Nephron progenitor cell (in vitro differentiated cells): ENCODE data around the gene CLEC16A.

Source experiments
- DNase-seq: peaks from one replicate; pipeline ENCODE4 v3.0.0; 2021
- H3K27ac Mint-ChIP-seq: 2 replicates; pipeline ENCODE4 v1.8.0; 2021; ENCODE audit warnings: mild to moderate bottlenecking, moderate library complexity, mixed read lengths
- H3K27me3 Mint-ChIP-seq: 2 replicates; pipeline ENCODE4 v1.8.0; 2021; ENCODE audit warnings: mild to moderate bottlenecking, low read depth, mixed read lengths; ENCODE audit not compliant: poor library complexity
- H3K36me3 Mint-ChIP-seq: 2 replicates; pipeline ENCODE4 v1.8.0; 2021; ENCODE audit warnings: low read depth, mixed read lengths
- H3K4me1 Mint-ChIP-seq: 2 replicates; pipeline ENCODE4 v1.8.0; 2021; ENCODE audit warnings: mixed read lengths
- H3K4me3 Mint-ChIP-seq: 2 replicates; pipeline ENCODE4 v1.8.0; 2021; ENCODE audit warnings: mild to moderate bottlenecking, moderate library complexity, mixed read lengths
- H3K9me3 Mint-ChIP-seq: 2 replicates; pipeline ENCODE4 v1.8.0; 2021; ENCODE audit warnings: mild to moderate bottlenecking, moderate library complexity, mixed read lengths
- TF ChIP-seq, protein P1 (sequence below): fragments of 200-600 bp; sonication (generic); IDR thresholded peaks from 2 replicates; pipeline ENCODE4 v1.5.0; 2021; ENCODE audit warnings: antibody characterized with exemption

CLEC16A gene

GRCh38 chr16:11042191-11042590 lies 97.8 kb downstream of the CLEC16A start:
- peaks cover 3% of the 10 kb centered on the region for H3K27me3 Mint-ChIP-seq
- no peak overlapping the region for H3K4me3 Mint-ChIP-seq
- peaks cover 16% of the 10 kb centered on the region for H3K4me1 Mint-ChIP-seq
- DNase-seq, result no peak
- no peaks in the 10 kb centered on the region for H3K9me3 Mint-ChIP-seq
- TF ChIP-seq, protein P1, sequence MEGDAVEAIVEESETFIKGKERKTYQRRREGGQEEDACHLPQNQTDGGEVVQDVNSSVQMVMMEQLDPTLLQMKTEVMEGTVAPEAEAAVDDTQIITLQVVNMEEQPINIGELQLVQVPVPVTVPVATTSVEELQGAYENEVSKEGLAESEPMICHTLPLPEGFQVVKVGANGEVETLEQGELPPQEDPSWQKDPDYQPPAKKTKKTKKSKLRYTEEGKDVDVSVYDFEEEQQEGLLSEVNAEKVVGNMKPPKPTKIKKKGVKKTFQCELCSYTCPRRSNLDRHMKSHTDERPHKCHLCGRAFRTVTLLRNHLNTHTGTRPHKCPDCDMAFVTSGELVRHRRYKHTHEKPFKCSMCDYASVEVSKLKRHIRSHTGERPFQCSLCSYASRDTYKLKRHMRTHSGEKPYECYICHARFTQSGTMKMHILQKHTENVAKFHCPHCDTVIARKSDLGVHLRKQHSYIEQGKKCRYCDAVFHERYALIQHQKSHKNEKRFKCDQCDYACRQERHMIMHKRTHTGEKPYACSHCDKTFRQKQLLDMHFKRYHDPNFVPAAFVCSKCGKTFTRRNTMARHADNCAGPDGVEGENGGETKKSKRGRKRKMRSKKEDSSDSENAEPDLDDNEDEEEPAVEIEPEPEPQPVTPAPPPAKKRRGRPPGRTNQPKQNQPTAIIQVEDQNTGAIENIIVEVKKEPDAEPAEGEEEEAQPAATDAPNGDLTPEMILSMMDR, result no peak
- no peak overlapping the region for H3K27ac Mint-ChIP-seq
- peaks cover 33% of the 10 kb centered on the region for H3K36me3 Mint-ChIP-seq

DNA sequence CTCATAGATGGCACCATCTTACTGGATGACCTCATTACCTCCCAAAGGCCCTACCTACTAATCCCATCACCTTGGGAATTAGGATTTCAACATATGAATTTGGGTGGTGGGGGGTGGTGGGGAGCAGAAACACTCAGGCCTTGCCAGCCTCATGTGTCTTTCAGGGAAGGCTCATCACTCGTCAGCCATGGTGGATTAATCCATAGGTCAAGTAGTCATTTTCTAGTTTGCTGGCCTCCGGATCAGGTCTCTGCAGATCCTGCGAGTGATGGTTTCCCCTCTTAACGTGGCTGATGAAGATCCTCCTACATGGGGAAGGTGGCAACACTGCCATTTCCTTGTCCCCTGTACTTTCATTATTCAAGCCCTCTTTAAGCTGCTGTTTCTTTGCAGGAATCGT lies 101.1 kb downstream of the CLEC16A start:
- H3K36me3 Mint-ChIP-seq, result peaks cover 20% of the 10 kb centered on the region
- H3K4me3 Mint-ChIP-seq, result no peak overlapping the region
- no peak overlapping the region for H3K27ac Mint-ChIP-seq
- TF ChIP-seq, protein P1, result no peak
- peaks cover 38% of the 10 kb centered on the region for H3K4me1 Mint-ChIP-seq
- peaks cover 3% of the 10 kb centered on the region for H3K27me3 Mint-ChIP-seq
- no peaks in the 10 kb centered on the region for H3K9me3 Mint-ChIP-seq
- no peak for DNase-seq

DNA sequence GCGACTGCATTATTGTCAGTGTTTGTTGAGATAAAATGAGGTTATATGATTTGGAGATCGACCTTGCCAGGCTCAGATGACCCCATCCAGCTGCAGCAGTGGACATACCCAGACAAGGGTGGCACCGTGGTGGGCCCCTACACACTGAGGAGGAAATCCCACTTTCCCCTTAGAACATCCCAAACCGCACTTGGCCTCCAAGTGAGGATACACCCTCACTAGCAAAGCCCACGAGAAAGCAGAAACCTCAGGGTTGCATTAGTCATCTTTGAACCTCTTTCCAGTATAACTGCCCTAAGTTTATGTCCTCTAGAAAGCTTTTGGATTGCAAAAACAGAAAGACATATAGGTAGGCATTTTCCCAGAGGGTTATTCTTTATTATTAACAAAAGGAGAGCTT lies 101.5 kb downstream of the CLEC16A start:
- H3K36me3 Mint-ChIP-seq, result peaks cover 20% of the 10 kb centered on the region
- no peaks in the 10 kb centered on the region for H3K9me3 Mint-ChIP-seq
- TF ChIP-seq, protein P1, result no peak
- H3K27ac Mint-ChIP-seq, result no peak overlapping the region
- H3K4me3 Mint-ChIP-seq, result no peak overlapping the region
- peaks cover 38% of the 10 kb centered on the region for H3K4me1 Mint-ChIP-seq
- no peak for DNase-seq
- H3K27me3 Mint-ChIP-seq, result peaks cover 3% of the 10 kb centered on the region

- H3K4me3 Mint-ChIP-seq, result no peak overlapping the region
- H3K9me3 Mint-ChIP-seq, result no peaks in the 10 kb centered on the region
- peaks cover 20% of the 10 kb centered on the region for H3K36me3 Mint-ChIP-seq
- TF ChIP-seq, protein P1, result no peak
- peaks cover 38% of the 10 kb centered on the region for H3K4me1 Mint-ChIP-seq
- DNase-seq, result no peak
- H3K27ac Mint-ChIP-seq, result peak overlapping the region; percentile 56
- H3K27me3 Mint-ChIP-seq, result peaks cover 3% of the 10 kb centered on the region
Observed at GRCh38 chr16:11046382-11046931, 102.1 kb downstream of the CLEC16A start.

GRCh38 chr16:11047057-11047456 lies 102.7 kb downstream of the CLEC16A start:
- Mint-ChIP-seq H3K36me3 (peaks cover 15% of the 10 kb centered on the region), H3K9me3 (no peaks in the 10 kb centered on the region), H3K27me3 (peaks cover 3% of the 10 kb centered on the region), H3K27ac (peak overlapping the region; percentile 56), H3K4me1 (peaks cover 38% of the 10 kb centered on the region), H3K4me3 (peak overlapping the region; percentile 17)
- no peak for DNase-seq
- TF ChIP-seq, protein P1, result no peak
